Measurements from ENCODE around the gene FOSB.
"Not testable (repeated sequence)": the region's sequence is repeated elsewhere in the genome, so short reads cannot be mapped to it uniquely, and the experiment has no call there.

The FOSB gene

GRCh38 chr19:45506989-45507871 is 39.4 kb downstream of the FOSB start, which contains the start of gene VASP:
Gene VASP (plus strand): TSS chr19:45507479. CDS start chr19:45507772, 293 bp downstream.
- FAIRE-seq = peak; percentile 27

DNA sequence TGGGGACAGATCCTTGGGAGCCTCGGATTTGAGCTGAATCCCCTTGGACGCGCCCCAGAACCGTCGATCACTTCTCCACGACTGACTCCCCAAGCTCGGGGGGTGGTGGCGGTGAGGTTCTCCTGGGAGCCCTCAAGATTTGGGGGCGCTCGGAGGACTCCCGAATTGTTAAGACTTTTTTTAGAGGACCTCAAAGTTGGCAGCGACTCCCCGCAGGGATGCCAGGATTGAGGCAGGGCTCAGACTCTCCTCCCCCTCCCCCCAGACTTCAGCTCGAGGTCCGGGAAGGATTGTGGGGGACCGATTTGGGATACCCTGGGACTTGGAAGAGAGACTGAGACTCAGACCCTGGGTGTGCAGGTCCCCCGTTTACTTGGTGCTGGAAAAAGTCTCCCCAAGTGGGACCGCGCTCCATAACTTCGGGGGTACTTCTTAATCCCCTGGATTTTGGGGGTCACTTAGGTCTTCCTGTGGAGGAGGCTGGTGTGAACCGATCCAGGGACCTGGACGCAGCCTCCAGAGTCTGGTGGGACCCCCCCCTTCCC is 40.1 kb downstream of the FOSB start:
- FAIRE-seq = no peak

DNA sequence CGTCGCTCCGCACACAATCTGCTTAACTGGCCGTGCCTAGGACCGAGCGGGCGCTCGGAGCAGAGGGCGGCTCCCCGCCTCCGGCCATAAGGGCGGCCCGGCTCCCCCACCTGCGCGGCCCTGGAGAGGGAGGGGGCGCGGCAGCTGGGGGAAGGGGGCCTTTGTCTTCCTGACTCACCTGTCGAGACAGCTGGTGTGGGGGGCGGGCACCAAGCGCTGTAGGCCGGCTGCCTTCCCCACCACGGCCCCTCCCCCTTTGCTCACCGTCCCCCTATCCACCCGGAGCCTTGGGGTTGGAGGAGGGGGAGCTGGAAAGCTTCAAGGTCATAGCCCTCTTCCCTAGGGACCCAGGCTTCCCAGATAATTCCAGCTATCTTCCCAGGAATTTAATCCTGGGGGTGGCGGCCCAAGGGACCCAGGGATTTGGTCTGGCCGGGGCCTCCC is 40.6 kb downstream of the FOSB start:
- no peak for FAIRE-seq

DNA sequence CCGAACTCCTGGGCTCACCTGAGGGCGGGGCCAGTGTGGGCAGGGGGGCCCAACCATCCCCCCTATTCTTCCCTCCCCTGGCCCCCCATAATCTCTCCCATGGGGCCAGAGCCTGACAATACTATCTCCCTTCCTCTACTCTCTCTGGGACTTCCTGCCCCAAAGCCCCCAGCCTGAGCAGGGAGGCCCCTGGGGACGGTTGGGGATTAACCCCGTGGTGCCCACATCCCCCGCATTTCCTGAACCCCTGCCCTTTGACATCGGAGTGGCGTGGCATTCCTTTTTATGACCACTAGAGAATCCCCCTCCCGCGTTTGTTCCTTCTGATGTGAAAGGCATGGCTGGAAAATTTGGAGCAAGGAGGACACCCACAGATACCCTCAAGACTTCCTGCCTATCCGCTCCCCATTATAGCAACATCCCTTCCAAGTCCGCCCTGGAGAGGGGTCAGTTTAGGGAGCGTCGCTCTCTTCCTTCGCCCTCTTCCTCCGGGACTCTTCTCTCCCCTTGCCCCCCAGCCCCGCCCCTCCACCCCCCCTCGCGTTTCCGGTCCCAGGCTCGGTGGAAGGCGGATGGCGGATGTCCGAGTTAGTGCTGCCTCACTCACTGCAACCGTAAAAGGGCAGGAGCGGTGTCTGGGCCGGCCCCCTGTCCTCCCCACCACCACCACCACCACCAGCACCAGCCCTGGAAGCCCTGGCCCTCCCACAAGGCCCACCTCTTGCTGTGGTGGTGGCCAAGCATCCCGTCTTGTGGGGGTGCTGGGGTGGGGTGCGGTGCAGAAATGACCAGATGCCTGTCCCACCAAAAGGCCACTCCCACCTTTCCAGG is 41.3 kb downstream of the FOSB start:
- no peak for FAIRE-seq

GRCh38 chr19:45509692-45510015 is 41.9 kb downstream of the FOSB start:
- FAIRE-seq = no peak

- FAIRE-seq = not testable (repeated sequence)
Observed at GRCh38 chr19:45510352-45510751, 42.6 kb downstream of the FOSB start.

GRCh38 chr19:45511074-45511473 is 43.3 kb downstream of the FOSB start:
- FAIRE-seq = no peak

- no peak for FAIRE-seq
Observed at GRCh38 chr19:45512881-45513483, 45.2 kb downstream of the FOSB start.

DNA sequence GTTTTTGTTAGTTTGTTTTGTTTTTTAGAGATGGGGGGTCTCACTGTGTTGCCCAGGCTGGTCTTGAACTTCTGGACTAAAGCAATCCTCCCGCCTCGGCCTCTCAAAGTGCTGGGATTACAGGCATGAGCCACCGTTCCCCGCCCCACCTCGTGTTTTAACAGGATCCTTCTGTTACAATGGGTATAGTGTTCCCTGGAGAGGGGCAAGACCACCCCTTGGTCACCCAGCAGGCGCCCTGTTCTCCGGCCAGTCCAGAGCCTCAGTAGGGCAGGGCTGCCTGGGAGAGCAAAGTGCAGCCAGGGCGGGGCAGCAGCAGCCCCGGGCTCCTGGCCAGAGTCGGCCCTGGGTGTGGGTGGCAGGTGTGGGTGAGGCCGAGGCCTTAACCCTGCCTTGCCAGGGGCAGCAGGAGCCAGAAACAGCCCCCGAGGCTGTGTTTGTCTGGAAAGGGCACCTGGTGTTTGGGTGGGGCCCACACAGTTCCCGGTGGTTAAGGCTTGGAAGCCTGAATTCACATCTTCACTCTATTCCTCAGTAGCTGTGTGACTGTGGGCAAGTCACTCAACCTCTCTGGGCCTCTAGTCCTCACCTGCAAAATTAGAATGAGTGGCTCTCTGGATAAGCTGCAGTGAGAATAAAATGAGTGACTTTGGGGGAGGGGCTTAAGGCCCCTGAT is 46.7 kb downstream of the FOSB start:
- FAIRE-seq = no peak

DNA sequence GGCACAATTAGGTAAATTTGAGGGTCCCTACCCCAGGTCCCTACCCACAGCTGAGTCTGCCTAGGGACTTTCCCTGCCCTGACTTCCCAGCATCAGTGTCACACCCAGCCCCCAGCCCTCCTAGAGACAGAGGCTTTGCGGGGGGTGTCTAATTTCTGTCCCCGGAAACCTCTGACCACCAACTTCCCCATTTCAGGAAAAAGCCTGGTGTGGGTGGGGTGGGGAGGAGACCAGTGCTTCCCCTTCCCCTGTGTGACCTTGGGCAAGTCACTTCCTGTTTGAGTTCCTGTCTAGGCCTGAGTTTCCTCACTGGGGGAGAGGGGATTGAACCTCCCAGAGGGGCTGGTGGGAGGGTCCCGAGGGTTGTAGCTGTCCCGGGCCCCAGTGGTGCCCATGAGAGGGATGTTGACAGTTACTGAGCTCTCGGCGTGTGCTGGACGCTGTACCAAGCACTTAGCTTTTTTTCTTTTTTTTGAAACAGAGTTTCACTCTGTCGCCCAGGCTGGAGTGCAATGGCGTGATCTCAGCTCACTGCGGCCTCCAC is 47.4 kb downstream of the FOSB start:
- FAIRE-seq = no peak

- no peak for FAIRE-seq
Observed at GRCh38 chr19:45515807-45516401, 48.1 kb downstream of the FOSB start.

GRCh38 chr19:45517238-45517637 is 49.4 kb downstream of the FOSB start:
- no peak for FAIRE-seq

GRCh38 chr19:45517641-45518468 is 50.1 kb downstream of the FOSB start:
- FAIRE-seq = no peak

- no peak for FAIRE-seq
Observed at GRCh38 chr19:45518469-45518826, 50.7 kb downstream of the FOSB start.

DNA sequence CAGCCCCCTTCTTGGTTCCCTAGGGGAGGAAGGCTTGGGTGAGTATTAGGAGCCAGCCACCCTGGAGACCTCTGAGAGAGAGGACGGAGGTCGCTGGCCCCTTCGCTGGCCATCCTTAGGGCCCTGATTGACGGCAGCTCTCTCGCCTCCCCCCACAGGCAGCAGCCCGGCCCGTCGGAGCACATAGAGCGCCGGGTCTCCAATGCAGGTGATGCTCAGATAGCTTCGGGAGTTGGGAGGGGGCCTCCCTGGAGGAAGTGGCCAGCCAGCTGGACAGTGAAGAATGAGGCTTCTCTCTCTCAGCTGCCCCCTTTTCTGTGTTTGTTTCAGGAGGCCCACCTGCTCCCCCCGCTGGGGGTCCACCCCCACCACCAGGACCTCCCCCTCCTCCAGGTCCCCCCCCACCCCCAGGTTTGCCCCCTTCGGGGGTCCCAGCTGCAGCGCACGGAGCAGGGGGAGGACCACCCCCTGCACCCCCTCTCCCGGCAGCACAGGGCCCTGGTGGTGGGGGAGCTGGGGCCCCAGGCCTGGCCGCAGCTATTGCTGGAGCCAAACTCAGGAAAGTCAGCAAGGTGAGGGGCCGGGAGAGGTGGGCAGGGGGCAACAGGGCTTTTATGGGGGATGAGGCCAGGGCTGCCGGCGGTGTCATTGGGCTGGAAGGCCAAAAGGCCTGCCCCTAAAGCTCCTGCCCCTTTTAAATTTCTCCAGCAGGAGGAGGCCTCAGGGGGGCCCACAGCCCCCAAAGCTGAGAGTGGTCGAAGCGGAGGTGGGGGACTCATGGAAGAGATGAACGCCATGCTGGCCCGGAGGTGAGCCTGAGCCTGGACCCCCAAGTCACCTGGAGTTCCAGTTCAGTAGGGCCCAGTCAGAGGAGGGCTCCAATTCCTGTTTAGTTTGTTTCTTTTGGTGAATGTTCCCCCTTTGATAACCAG is 54.5 kb downstream of the FOSB start:
- no peak for FAIRE-seq

DNA sequence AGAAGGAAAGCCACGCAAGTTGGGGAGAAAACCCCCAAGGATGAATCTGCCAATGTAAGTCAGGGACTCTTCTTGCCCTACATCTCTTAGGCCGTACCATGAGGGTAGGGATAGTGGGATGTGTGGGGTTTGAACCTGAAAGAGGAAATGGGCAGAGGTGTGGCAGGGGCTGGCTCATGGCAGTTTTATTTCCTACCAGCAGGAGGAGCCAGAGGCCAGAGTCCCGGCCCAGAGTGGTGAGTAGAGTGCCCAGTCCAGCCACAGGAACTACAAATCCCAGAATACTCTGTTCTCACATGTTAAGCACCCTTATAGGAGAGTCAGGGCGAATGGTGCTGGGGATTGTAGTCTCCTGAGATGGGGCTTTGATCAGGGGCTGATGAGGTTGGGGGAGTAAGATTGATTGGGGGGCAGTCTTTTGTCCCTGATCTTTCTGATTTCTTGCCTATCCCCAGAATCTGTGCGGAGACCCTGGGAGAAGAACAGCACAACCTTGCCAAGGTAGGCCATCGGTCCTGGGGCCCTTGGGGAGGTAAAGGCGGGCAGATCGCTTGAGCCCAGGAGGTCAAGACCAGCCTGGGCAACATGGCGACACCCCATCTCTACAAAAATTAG is 56.0 kb downstream of the FOSB start:
- peak; percentile 75 for FAIRE-seq

DNA sequence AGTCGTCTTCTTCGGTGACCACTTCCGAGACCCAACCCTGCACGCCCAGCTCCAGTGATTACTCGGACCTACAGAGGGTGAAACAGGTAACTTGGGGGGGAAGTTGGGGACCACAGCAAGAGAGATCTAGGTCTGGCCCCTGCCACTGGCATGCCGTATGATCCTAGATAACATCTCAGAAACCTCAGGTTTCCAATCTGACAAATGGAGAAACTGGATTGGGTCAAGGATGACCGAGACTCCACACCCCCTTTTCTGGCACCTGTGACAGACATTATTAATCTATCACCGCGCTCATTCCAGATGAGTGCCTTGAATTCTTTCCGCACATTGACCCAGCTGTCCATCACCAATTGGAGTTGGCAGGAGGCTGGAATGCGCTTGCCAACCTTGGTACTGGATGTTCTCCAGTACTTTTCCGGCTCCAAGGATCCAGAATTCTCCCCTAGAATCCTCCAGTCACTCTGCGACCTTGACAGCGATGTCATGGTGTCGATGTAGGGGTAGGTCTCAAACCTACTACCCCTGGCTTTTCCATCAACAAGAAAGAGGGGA is 56.9 kb downstream of the FOSB start:
- no peak for FAIRE-seq

All from A204.1 (cell line).